Measurements from ENCODE around the gene SYT11.
A peak's percentile ranks its signal among the peaks of the same experiment; 100 is the strongest.
"Not testable (repeated sequence)": the region's sequence is repeated elsewhere in the genome, so short reads cannot be mapped to it uniquely, and the experiment has no call there.

Gene SYT11

GRCh38 chr1:155930725-155931124 lies 71.4 kb downstream of the SYT11 start:
- peak overlapping the region; percentile 79 to 85 for H3K4me3 Mint-ChIP-seq
- not testable (repeated sequence) for H3K9me3 Mint-ChIP-seq; DNase-seq; ATAC-seq (replicated peaks); H3K27me3 Mint-ChIP-seq
- H3K36me3 Mint-ChIP-seq = peaks cover 26 to 36% of the 10 kb centered on the region in 2 donors
- peak overlapping the region; percentile 85 for H3K27ac Mint-ChIP-seq
- peaks cover 5 to 35% of the 10 kb centered on the region in 2 donors for H3K4me1 Mint-ChIP-seq

- peaks cover 23 to 29% of the 10 kb centered on the region in 2 donors for H3K36me3 Mint-ChIP-seq
- ATAC-seq (replicated peaks) = no peak
- peak overlapping the region; percentile 79 to 85 for H3K4me3 Mint-ChIP-seq
- no peak for DNase-seq
- H3K4me1 Mint-ChIP-seq = peaks cover 5 to 35% of the 10 kb centered on the region in 2 donors
- H3K9me3 Mint-ChIP-seq = no peaks in the 10 kb centered on the region
- H3K27me3 Mint-ChIP-seq = no peaks in the 10 kb centered on the region
- peak overlapping the region; percentile 85 for H3K27ac Mint-ChIP-seq
Measured at GRCh38 chr1:155931332-155932038, 72.1 kb downstream of the SYT11 start.

GRCh38 chr1:155932081-155932480 lies 72.7 kb downstream of the SYT11 start:
- Mint-ChIP-seq H3K36me3 (peaks cover 17 to 24% of the 10 kb centered on the region in 2 donors), H3K27me3 (no peaks in the 10 kb centered on the region), H3K4me1 (peaks cover 5 to 35% of the 10 kb centered on the region in 2 donors), H3K27ac (no peak overlapping the region), H3K9me3 (no peaks in the 10 kb centered on the region), H3K4me3 (no peak overlapping the region)
- ATAC-seq (replicated peaks) (no peak), DNase-seq (no peak)

DNA sequence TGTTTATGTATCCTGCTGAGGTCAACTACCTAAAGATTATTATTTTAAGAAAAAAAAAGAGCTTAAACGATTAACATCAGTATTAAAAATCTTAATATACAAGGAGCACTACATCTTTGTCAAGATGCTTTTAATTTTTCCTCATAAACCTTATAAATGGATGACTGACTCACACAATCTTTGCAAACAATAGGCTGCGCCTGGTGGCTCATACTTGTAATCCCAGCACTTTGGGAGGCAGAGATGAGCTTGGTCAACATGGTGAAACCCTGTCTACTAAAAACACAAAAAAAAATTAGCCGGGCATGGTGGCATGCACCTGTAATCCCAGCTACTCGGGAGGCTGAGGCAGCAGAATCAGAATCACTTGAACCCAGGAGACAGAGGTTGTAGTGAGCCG lies 73.1 kb downstream of the SYT11 start:
- no peak overlapping the region for H3K27ac Mint-ChIP-seq
- no peak for ATAC-seq (replicated peaks)
- no peak for DNase-seq
- peaks cover 16 to 23% of the 10 kb centered on the region in 2 donors for H3K36me3 Mint-ChIP-seq
- H3K4me3 Mint-ChIP-seq = no peak overlapping the region
- H3K9me3 Mint-ChIP-seq = no peaks in the 10 kb centered on the region
- peaks cover 5 to 35% of the 10 kb centered on the region in 2 donors for H3K4me1 Mint-ChIP-seq
- no peaks in the 10 kb centered on the region for H3K27me3 Mint-ChIP-seq

DNA sequence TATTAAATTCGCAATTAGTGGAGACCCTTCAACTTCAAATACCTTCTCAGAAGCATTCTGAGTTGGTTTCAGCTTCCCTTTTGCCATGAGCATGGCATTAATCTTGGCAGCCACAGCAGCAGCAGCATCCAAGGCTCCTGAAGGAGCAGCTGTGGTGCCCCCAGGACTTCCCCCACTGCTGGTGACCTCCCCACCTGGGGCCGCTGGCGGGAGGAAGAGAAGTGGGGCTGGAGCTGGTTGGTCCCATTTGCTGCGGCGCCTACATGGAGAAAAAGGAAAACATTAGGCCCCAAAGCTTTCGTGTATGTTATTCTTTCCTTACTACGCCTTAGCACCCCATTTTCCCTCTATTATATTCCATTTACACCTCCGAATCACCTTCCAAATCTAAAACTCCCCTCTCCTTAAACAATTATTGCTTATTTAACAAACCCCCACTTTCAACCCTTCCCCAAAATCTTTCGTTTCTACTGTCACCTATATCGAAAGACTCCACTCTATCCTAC lies 74.3 kb downstream of the SYT11 start:
- no peak overlapping the region for H3K4me3 Mint-ChIP-seq
- no peak for DNase-seq
- H3K9me3 Mint-ChIP-seq = no peaks in the 10 kb centered on the region
- H3K27ac Mint-ChIP-seq = no peak overlapping the region
- no peaks in the 10 kb centered on the region for H3K27me3 Mint-ChIP-seq
- H3K36me3 Mint-ChIP-seq = peaks cover 16 to 19% of the 10 kb centered on the region in 2 donors
- H3K4me1 Mint-ChIP-seq = peaks cover 8 to 44% of the 10 kb centered on the region in 2 donors
- ATAC-seq (replicated peaks) = no peak

DNA sequence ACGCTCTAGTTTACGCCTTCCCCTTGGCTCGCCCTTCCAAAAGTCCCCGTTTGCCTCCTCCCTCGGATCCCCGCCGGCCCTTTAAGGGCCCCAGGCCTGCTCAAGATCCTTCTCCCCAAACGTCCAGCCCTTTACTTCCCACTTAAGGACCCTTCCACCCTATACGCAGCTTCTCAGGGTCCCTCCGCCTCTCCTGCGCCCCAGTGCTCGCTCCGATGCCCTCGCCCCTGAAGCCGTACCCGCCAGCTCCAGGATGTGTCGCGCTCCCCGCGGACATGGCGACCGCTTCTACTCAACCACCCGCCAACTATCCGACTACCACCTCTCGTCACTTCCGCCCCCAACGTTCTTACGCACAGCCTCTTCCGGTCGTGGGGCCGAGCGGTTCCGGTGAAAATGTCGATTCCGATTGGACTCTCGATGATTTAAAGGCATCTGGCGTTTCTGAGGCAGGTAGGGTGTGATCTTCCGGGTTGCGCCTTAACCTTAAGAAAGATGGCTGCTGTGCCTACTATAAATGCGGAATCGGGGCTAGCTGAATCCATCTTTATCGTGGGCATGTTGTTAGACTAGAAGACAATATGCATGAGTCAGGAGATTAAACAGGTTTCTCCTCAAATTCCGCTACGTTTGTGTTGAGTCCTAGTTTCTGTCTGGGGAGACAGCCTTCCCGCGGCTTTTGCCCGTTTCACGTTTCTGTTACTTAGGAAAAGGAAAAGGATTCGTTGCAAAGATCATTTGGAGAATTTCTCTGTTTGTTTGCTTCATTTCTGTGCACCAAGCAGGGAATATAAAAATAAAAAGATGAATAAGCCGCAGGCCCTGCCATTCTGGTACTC lies 74.9 kb downstream of the SYT11 start, which contains the start of gene KHDC4:
KHDC4 (minus strand) TSS at position 317 of the 839 bp plus-strand sequence; CDS start at position 277, 40 bp downstream.
- peaks cover 8 to 45% of the 10 kb centered on the region in 2 donors for H3K4me1 Mint-ChIP-seq

More for the DNA sequence above, 74.9 kb downstream of the SYT11 start, which contains the start of gene KHDC4:
- H3K9me3 Mint-ChIP-seq = no peaks in the 10 kb centered on the region
- H3K36me3 Mint-ChIP-seq = peaks cover 13 to 14% of the 10 kb centered on the region in 2 donors
- H3K27me3 Mint-ChIP-seq = no peaks in the 10 kb centered on the region
- H3K4me3 Mint-ChIP-seq = peak within 1 kb of the TSS in 1 of 2 donors; percentile 65
- DNase-seq = peak; percentile 94
- ATAC-seq (replicated peaks) = peak; percentile 94 to 96
- H3K27ac Mint-ChIP-seq = no peak within 1 kb of the TSS
